HG03575 (cell line): ENCODE results near the gene CCDC33.

Source experiments
- ATAC-seq: cut with Tn5 transposase; IDR thresholded peaks from one replicate; pipeline ENCODE4 v1.9.1; 2021; ENCODE audit not compliant: unreplicated experiment, insufficient number of reproducible peaks, low FRiP score; ENCODE audit errors: extremely low read depth

Gene CCDC33

GRCh38 chr15:74225928-74226327 lies 10.2 kb upstream of the CCDC33 start:
- ATAC-seq = no peak

GRCh38 chr15:74226761-74227540 lies 9.2 kb upstream of the CCDC33 start:
- ATAC-seq = no peak

GRCh38 chr15:74227968-74228722 lies 8.0 kb upstream of the CCDC33 start:
- ATAC-seq = no peak

GRCh38 chr15:74228723-74229081 lies 7.4 kb upstream of the CCDC33 start:
- ATAC-seq = no peak

- ATAC-seq = no peak
Measured at GRCh38 chr15:74229686-74230085, 6.4 kb upstream of the CCDC33 start.

GRCh38 chr15:74231475-74231874 lies 4.7 kb upstream of the CCDC33 start:
- no peak for ATAC-seq

GRCh38 chr15:74233373-74233772 lies 2.8 kb upstream of the CCDC33 start:
- no peak for ATAC-seq

GRCh38 chr15:74233851-74234597 lies 2.1 kb upstream of the CCDC33 start:
- no peak for ATAC-seq

- no peak for ATAC-seq
Measured at GRCh38 chr15:74234598-74234875, 1.6 kb upstream of the CCDC33 start.

- no peak for ATAC-seq
Measured at GRCh38 chr15:74239051-74239705, 3.1 kb downstream of the CCDC33 start.

- no peak for ATAC-seq
Measured at GRCh38 chr15:74240002-74240568, 4.0 kb downstream of the CCDC33 start.

- no peak for ATAC-seq
Measured at GRCh38 chr15:74240897-74241614, 4.9 kb downstream of the CCDC33 start.

GRCh38 chr15:74242441-74243185 lies 6.5 kb downstream of the CCDC33 start:
- no peak for ATAC-seq

GRCh38 chr15:74243431-74243830 lies 7.3 kb downstream of the CCDC33 start:
- no peak for ATAC-seq

- ATAC-seq = no peak
Measured at GRCh38 chr15:74244822-74245341, 8.8 kb downstream of the CCDC33 start.

- no peak for ATAC-seq
Measured at GRCh38 chr15:74245342-74245931, 9.3 kb downstream of the CCDC33 start.

- no peak for ATAC-seq
Measured at GRCh38 chr15:74250266-74250665, 14.1 kb downstream of the CCDC33 start.
